Ovary (tissue), 9 donors: Measurements from ENCODE around the gene DAB1. TPM values are rescaled to one million over a fixed set of nuclear protein-coding genes. Genes with fewer than 3 reads are reported as not detected.
"Not testable (repeated sequence)": the region's sequence is repeated elsewhere in the genome, so short reads cannot be mapped to it uniquely, and the experiment has no call there.

ENCODE experiments used
- DNase-seq, 5 donors: peaks; one replicate each; pipeline ENCODE4 v3.0.0-alpha.2; 2019 to 2020
- H3K27ac ChIP-seq, 2 donors: fragments of 200-600 bp; one replicate each; pipeline versions ENCODE4 v1.5.1 to v1.8.0; 2019 to 2022
- H3K27me3 ChIP-seq: fragments of 200-600 bp; one replicate; pipeline ENCODE4 v1.8.0; 2022
- H3K36me3 ChIP-seq: fragments of 200-600 bp; sonication (generic); one replicate; pipeline ENCODE4 v1.5.1; 2019
- H3K4me1 ChIP-seq: one replicate; pipeline ENCODE4 v1.8.1; 2013; ENCODE audit warnings: mild to moderate bottlenecking, moderate library complexity; ENCODE audit not compliant: insufficient read depth
- H3K4me3 ChIP-seq: fragments of 200-600 bp; sonication (generic); one replicate; pipeline ENCODE4 v1.5.1; 2017
- H3K9me3 ChIP-seq, 2 donors: fragments of 200-600 bp in 1 of 2; sonication (generic) in 1 of 2; one replicate each; pipeline versions ENCODE4 v1.5.1 to v1.8.1; 2013 to 2019; ENCODE audit warnings: mild to moderate bottlenecking in 1 of 2, moderate library complexity in 1 of 2
- CTCF ChIP-seq, 3 donors: fragments of 450-650 bp in 2 of 3; fragments of 200-600 bp in 1 of 3; IDR thresholded peaks; one replicate each; pipeline versions ENCODE4 v1.5.1 to v1.8.0; 2016 to 2022; ENCODE audit warnings: antibody characterized with exemption in 3 of 3, mild to moderate bottlenecking in 1 of 3
- EP300 ChIP-seq: sonication (generic); formaldehyde crosslinking; IDR thresholded peaks from one replicate; pipeline ENCODE4 v1.6.1; 2017; ENCODE audit warnings: antibody characterized with exemption
- POLR2A ChIP-seq: fragments of 450-650 bp; IDR thresholded peaks from one replicate; pipeline ENCODE4 v1.6.1; 2017; ENCODE audit warnings: antibody characterized with exemption, mild to moderate bottlenecking, moderate library complexity
- WGBS, 3 donors: extraction: QIAGEN DNeasy Blood & Tissue Kit in 1 of 3; methylation state at CpG; one replicate each; pipeline versions ENCODE4 v1.1.5 to v1.1.7; 2013 to 2017; 5-methylcytosine and 5-hydroxymethylcytosine counted together
- intact Hi-C, 4 donors: fragments of 100-400 bp; cut with DNase I; formaldehyde crosslinking; loops; one replicate each; pipeline versions ENCODE4 v1.11.0 to v1.15.1; 2022 to 2023
- polyA plus RNA-seq, 2 donors: library from polyadenylated mRNA; stranded (reverse); fragments of 200-250 nt in 1 of 2; fragments of 350-450 nt in 1 of 2; fragmentation: Illumina TruSeq in 1 of 2; extraction: RNeasy Lipid Tissue Mini Kit (QIAGEN cat#74804) in 1 of 2; gene quantifications; one replicate each; pipeline ENCODE4 v1.2.3, GENCODE V29; 2013 to 2014
- total RNA-seq, 7 donors: library from RNA; depleted of rRNA in 2 of 7; stranded (reverse); fragments of >200 nt in 2 of 7; fragmentation: NEBNext Ultra II Directional in 3 of 7; extraction: Animal tissue kit (Norgen Biotek cat#: 25700) in 3 of 7; gene quantifications; one replicate each; pipeline versions ENCODE4 v1.1.0 to v1.2.4, GENCODE V29; 2016 to 2023
- donor health status: DM: no; HTN: no; CAD: no; lungs with moderate emphysema.
- donor health status: DM: no; HTN: no; CAD: no.
- donor health status: Bipolar disorder and iron deficiency.
- donor health status: DM: yes; HTN: yes; CAD: no.
- donor health status: DM: no; HTN: no; CAD: no.
- donor health status: DM: yes; HTN: yes; CAD: no.

Gene DAB1
- total and polyA plus RNA-seq, 9 donors: 0.22 to 5.5 (median 0.77) TPM

- Histone ChIP-seq H3K27me3 (no peaks in the 10 kb centered on the region), H3K27ac (no peak overlapping the region), H3K36me3 (no peaks in the 10 kb centered on the region), H3K9me3 (no peaks in the 10 kb centered on the region), H3K4me1 (peaks cover 11% of the 10 kb centered on the region), H3K4me3 (no peak overlapping the region)
- DNase-seq: no peak
- TF ChIP-seq POLR2A (no peak), CTCF (IDR thresholded peaks at IDR 0.05) (no peak), EP300 (no peak)
- WGBS, 3 donors: 88 to 91% (median 89%) methylated on average over 6 of the region's 6 CpGs
- intact Hi-C loops: no loop called here
Measured at GRCh38 chr1:57088653-57089052, 335.2 kb downstream of the DAB1 start.

GRCh38 chr1:57087660-57088059, 336.2 kb downstream of the DAB1 start:
- DNase-seq, intact Hi-C loops, H3K36me3 ChIP-seq: not testable (repeated sequence)

GRCh38 chr1:57086154-57086553, 337.7 kb downstream of the DAB1 start:
- Histone ChIP-seq H3K4me3 (no peak overlapping the region), H3K27me3 (no peaks in the 10 kb centered on the region), H3K4me1 (peaks cover 12% of the 10 kb centered on the region), H3K36me3 (no peaks in the 10 kb centered on the region), H3K9me3 (no peaks in the 10 kb centered on the region), H3K27ac (no peak overlapping the region)
- no peak for TF ChIP-seq POLR2A
- TF ChIP-seq CTCF (IDR thresholded peaks at IDR 0.05): no peak
- TF ChIP-seq EP300: no peak
- no peak for DNase-seq
- intact Hi-C loops: no loop called here
- 32 to 49% (median 38%) methylated on average over 6 of the region's 6 CpGs for WGBS, 3 donors

More at GRCh38 chr1:57087660-57088059, 336.2 kb downstream of the DAB1 start:
- H3K4me1 ChIP-seq: peaks cover 12% of the 10 kb centered on the region
- WGBS, 3 donors: 15 to 46% (median 16%) methylated on average over 2 to 3 of the region's 3 CpGs
- H3K4me3 ChIP-seq, H3K27ac ChIP-seq, H3K9me3 ChIP-seq, H3K27me3 ChIP-seq: not testable (repeated sequence)

GRCh38 chr1:57084701-57085100, 339.2 kb downstream of the DAB1 start:
- intact Hi-C loops: no loop called here
- Histone ChIP-seq H3K36me3 (no peaks in the 10 kb centered on the region), H3K4me3 (no peak overlapping the region), H3K27ac (no peak overlapping the region), H3K4me1 (peaks cover 11% of the 10 kb centered on the region), H3K9me3 (no peaks in the 10 kb centered on the region), H3K27me3 (no peaks in the 10 kb centered on the region)
- no peak for DNase-seq
- TF ChIP-seq CTCF (IDR thresholded peaks at IDR 0.05) (no peak), POLR2A (no peak), EP300 (no peak)
- WGBS, 3 donors: 88 to 95% (median 90%) methylated on average over 2 of the region's 2 CpGs

- WGBS, 3 donors: 27 to 34% (median 33%) methylated on average over 7 of the region's 7 CpGs
- no peak overlapping the region for H3K4me3 ChIP-seq
- no peaks in the 10 kb centered on the region for H3K27me3 ChIP-seq
- intact Hi-C loops: no loop called here
- H3K27ac ChIP-seq: no peak overlapping the region
- no peaks in the 10 kb centered on the region for H3K36me3 ChIP-seq
- DNase-seq: peak in 2 of 5 donors; percentile 22 to 48
- TF ChIP-seq EP300 (no peak), CTCF (IDR thresholded peaks at IDR 0.05) (no peak), POLR2A (no peak)
- no peaks in the 10 kb centered on the region for H3K9me3 ChIP-seq
- H3K4me1 ChIP-seq: peaks cover 11% of the 10 kb centered on the region
Measured at GRCh38 chr1:57082711-57083439, 341.0 kb downstream of the DAB1 start.
